ENCODE results near the gene ITGA8.

- TF ChIP-seq CTCF (IDR thresholded peaks at IDR 0.05): no peak
- TF ChIP-seq POLR2A (IDR thresholded peaks at IDR 0.05): no peak
Measured at GRCh38 chr10:15588635-15589508, 130.8 kb downstream of the ITGA8 start.
